Right renal cortex interstitium (tissue), 3 donors: Measurements from ENCODE around the gene LAMP2. TPM values are rescaled to one million over a fixed set of nuclear protein-coding genes. Genes with fewer than 3 reads are reported as not detected.
"Not testable (repeated sequence)": the region's sequence is repeated elsewhere in the genome, so short reads cannot be mapped to it uniquely, and the experiment has no call there.

Experiments used
- DNase-seq, 3 donors: peaks; one replicate each; pipeline ENCODE4 v3.0.0-alpha.2; 2013; ENCODE audit warnings: low read depth in 3 of 3, low spot score in 2 of 3
- polyA plus RNA-seq, 3 donors: library from polyadenylated mRNA; unstranded; fragments of 120-200 nt; gene quantifications; one replicate each; pipeline ENCODE4 v1.2.1, GENCODE V29; 2013; ENCODE audit not compliant: insufficient read length in 3 of 3

Gene LAMP2
- 100 to 1,000 TPM; 165 to 171 (median 166) TPM for polyA plus RNA-seq

DNA sequence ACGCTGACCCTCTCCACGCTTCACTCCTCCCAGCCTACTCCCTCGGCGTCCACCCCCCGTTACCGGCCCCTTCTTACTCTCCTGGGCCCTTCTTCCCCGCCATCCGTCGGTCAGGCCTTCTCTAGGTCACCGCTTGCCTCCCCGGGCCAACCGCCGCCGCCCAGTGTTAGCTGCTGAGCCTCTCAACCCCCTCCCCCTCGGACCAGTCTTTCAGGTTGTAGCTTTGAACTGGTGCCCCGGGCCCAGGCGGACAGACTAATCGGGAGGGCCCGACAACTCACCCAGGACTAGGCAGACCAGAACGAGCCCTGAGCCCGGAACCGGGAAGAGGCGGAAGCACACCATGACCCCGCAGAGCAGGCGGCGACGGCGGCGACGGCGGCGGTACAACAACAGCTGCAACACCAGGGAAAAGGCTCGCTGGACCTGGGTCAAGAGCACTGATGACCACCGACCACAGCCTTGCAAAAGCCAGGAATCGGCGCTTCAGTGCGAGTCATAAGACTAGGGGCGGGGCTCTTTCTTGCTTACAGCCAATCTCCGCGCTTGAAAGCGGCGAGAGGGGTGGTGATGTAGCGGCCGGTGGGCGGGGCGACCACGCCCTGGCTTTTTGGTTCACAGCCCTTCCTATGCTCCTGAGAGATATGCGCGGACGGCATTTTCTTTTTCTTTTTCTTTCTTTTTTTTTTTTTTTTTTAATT lies at the start of gene LAMP2:
TSS of gene LAMP2 (minus strand) at position 472 of the 701 bp plus-strand sequence. CDS start at position 345, 127 bp downstream.
- peak; percentile 60 to 76 (median 73) for DNase-seq

DNA sequence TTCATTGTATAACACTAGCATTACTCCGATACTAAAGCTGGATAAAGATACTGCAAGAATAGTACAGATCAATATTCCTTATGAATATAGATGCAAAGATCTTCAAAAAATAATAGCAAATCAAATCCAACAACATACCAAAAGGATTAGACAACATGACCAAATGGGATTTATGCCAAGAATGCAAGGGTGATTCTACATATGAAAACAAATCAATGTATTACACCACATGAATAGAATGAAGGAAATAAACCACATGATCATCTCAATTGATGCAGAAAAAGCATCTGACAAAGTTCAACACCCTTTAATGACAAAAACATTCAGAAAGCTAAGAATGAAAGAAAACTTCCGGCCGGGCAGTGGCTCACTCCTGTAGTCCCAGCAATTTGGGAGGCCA lies 48.8 kb upstream of the LAMP2 start:
- DNase-seq, result no peak

DNA sequence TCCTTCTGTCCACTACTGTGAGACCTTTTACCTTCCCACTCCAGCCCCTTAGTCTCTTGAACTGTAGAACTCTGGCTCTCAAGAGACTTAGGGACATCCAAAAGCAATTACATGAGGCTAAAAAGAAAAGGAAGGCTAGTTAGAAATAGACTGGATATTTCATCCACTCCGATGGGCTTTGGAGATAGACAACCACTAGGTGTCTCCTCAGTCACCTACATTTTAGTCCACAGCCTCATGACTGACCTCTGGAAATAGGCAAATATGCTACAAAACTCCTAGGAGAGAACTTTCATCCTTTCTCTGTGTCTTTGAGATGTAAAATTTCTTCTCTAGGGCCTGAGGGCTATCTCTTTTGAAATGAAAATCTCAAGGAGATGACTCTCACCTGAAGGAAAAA lies 45.1 kb upstream of the LAMP2 start:
- DNase-seq, result no peak

DNA sequence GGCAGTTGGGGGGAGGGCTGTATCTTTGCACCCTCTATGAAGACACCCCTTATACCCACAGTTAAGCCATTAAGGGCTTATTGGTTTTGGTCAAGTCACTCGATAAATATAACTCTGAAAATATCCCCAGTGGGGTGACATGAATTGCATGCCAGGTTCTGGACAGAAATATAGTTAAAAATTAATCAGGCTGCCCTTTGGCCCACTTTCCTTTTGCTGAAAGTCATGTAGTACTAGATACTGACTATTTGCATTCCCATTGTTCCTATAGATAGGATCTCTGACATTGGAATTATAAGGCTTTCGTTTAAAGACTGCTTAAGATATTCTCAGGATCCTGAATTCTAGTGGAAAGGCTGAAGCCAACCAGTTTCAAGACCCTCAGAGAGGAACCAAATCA lies 43.5 kb upstream of the LAMP2 start:
- no peak for DNase-seq

DNA sequence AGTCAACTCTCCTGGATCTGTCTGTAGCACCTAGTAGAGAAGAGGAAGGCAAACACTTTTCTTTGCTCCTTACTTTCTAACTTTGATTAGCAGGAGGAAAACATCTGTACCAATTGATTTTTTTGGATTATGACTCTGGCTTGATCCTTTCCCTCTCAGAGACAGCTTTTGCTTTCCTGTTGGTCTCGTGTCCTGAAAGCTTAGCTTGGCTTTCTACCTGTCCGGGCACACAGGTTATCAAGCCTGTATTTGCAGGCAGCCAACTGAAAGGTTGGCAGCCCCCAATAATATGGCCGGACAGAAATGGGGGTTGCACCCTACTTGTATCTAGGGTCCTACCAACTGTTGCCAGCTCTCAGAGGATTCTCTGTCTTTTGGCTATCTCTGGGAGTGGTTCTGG lies 43.1 kb upstream of the LAMP2 start:
- no peak for DNase-seq

DNA sequence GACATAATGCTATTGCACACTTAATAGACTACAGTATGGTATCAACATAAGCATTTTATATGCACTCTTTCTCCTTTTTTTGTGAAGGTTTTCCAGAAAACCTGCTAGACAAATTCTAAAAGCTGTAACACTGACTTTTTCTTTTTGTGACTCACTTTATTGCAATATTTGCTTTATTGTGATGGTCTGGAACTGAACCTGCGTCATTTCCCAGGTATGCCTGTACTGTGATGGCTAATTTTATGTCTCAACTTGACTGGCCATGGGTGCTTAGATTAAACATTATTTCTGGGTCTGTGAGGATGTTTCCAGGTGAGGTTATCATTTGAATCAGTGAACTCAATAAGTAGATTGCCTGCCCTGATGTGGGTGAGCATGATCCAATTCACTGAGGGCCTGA lies 35.5 kb upstream of the LAMP2 start:
- DNase-seq, result no peak

DNA sequence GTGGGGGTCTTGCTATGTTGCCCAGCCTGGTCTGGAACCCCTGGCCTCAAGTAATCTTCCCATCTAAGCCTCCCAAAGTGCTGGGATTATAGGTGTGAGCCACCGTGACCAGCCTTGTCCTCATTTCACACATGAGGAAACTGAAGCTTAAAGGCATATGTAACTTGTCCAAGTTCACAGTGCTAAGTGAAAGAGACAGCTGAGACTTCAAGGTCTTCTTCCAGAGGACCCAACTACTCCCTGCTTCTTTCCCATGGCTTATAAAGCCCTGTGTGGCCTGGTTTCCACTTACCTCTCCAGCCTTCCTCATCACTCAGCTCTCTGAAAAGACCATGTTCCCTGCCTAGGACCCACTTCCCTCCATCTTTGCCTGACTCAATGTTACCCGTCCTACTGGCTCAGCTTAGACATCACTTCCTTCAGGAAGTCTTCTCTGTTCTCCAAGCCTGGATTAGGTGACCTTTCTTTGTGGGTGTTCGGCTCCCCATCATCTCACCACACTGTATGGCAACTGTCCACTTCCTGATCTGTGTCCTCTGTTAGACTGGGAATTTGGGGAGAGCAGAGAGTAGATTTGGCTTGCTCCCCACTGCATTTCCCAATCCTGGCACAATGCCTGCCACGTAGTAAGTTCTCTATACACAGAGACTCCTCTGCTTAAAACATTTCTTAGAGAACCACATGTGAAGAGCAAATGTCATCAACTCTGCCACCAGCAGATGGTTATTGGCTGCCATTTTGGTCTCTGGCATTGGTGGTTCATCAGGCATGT lies 30.4 kb upstream of the LAMP2 start:
- DNase-seq, result no peak

DNA sequence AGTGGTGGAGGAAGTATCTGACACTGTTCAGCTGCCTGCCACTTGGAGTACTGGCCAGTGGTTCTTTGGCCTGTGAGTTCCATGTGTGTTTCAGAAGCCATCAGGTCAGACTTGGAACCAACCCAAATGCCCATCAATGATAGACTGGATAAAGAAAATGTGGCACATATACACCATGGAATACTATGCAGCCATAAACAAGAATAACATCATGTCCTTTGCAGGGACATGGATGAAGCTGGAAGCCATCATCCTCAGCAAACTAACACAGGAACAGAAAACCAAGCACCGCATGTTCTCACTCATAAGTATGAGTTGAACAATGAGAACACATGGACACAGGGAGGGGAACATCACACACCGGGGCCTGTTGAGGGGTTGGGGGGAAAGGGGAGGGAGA lies 21.0 kb upstream of the LAMP2 start:
- not testable (repeated sequence) for DNase-seq

DNA sequence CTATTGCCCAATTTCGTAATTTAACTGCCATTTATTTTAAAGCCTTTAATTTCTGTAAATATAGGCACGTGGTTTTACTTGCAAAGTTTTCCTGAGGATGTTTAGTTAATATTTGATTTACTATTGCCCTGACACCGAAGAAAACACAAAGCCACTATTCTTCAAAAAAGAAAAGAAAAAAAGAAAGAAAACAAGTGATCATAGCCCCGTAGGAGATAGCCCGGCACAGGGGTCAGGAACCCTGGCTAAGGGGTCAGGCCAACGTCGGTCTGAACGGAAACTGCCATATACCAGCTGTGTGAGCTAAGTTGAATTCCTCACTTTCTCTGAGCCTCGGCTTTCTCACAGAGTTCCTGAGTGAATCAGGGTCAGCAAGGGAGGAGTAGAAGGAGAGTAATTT lies 17.7 kb upstream of the LAMP2 start:
- DNase-seq, result no peak

DNA sequence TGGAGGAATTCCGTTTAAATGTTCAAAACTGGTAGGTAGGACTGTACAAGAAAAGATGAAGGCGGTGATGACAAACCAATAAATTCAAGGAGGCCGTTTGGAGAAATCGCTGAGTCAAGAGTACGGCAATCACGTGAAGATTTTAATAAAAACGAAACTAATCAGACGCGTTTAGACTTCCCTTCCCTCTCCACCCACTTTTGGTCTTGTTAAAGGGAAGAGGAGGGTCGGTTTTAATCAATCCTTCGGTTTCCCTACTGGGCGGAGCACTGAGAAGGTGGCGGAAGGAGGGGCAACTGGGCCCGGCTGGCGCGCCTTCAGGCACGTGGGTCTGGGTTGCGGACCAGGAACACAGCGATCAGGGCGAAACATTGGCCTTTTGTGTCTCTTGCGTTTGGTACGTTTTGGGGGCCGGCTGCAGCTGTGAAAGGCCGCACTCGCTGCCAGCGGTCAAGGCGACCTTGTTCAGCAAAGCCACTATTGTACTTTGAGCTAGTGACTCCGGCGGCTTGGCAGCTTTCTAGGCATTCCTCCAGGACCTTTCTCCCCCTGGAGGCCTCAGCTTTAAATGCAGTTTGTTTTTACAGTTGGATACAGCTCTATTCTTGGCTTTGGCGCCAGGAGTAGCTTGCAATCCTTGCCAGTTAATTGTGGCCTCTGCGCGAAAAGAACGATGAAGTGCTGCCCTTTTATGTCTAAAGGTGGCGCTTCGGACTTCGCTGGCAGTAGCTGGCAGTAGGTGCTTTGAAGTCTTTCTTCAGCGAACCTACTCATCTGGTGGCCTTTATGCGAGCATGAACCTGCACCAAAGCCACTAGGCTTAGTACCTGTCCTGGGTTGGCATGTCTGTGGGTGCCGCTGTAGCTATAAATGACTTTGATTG lies 16.8 kb upstream of the LAMP2 start:
- DNase-seq, result peak; percentile 45 to 57 (median 54)

DNA sequence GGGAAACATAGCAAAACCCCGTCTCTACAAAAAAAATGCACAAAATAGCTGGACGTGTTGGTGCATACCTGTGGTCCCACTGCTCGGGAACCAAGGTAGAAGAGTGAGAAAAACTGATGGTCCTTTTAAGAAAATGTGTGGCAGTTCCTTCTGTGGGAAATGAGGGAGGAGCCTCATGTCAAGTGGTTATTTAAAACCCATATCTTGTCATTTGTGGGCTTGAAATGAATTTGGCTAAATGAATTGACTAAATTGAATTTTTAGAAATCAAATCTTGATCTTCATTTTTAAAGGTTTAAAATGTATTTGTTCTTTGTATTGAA lies 16.2 kb upstream of the LAMP2 start:
- DNase-seq, result no peak

DNA sequence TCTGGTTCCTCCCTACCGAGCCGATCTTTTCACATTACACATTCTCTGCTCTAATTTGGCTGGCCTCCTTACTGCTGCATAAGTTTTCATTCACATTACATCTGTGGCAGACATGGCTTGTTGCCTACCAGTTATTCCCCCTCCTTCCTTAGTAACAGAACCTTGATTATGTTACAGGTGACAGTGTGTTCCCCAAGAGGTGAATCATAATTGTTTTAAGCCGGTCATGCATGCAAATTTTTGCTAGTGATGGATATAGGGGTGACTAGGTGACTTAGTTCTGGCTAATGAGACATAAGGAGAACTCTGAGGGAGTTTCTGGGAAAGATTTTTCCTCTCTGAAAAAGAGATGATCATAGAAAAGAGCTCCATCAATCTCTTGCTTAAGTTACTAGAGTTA lies 8.4 kb upstream of the LAMP2 start:
- no peak for DNase-seq

DNA sequence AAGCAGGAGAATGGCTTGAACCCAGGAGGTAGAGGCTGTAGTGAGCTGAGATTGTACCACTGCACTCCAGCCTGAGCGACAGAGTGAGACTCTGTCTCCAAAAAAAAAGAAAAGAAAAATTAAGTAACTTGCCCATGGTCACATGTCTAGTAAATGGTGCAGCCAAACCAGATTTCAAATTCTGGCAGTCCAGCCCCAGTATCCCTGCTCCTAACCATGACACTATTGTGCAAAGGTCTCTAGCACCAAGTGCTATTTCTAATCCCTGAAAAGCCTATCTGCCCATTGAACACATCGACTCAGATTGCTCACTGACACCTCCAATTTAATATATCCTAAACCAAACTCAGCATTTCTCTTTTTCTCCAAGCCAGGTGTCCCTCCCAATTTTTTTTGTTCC lies 7.6 kb upstream of the LAMP2 start:
- DNase-seq, result no peak

DNA sequence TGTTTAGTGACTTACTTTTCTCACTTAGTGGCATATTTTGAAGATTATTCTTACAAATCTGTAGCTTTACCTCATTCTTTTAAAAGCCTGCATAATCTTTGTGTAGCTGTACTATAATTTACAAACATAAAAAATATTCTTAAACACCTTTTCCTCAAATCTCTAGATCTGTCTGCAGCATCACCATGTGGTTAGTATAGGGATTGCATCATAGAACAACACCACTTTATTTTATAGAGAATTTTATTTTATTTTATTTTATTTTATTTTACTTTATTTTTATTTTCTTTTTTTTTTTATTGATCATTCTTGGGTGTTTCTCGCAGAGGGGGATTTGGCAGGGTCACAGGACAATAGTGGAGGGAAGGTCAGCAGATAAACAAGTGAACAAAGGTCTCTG lies 6.4 kb upstream of the LAMP2 start:
- not testable (repeated sequence) for DNase-seq

DNA sequence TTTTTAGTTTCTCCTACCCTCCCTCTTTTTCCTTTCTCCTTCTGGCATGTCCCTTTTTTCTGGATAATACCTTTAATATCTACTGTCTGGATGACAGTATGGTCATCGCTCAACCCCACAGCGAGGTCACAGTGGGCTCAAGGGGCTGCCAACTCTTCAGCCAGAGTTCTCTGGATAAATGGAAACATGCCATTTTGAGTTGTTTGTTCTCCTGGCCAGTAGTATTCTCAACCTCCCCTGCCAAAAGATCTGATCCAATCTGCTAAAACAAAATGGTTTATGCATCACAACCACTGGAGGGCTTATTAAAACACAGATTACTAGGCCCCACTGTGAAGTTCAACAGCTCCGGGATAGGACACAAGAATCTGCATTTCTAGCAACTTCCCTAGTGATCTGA lies 5.0 kb upstream of the LAMP2 start:
- no peak for DNase-seq

DNA sequence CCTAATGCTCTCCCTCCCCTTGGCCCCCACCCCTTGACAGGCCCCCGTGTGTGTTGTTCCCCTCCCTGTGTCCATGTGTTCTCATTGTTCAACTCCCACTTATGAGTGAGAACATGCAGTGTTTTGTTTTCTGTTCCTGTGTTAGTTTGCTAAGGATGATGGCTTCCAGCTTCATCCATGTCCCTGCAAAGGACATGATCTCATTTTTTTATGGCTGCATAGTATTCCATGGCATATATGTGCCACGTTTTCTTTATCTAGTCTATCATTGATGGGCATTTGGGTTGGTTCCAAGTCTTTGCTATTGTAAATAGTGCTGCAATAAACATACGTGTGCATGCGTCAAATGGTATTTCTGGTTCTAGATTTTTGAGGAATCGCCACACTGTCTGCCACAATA lies 561 bp upstream of the LAMP2 start:
- not testable (repeated sequence) for DNase-seq

DNA sequence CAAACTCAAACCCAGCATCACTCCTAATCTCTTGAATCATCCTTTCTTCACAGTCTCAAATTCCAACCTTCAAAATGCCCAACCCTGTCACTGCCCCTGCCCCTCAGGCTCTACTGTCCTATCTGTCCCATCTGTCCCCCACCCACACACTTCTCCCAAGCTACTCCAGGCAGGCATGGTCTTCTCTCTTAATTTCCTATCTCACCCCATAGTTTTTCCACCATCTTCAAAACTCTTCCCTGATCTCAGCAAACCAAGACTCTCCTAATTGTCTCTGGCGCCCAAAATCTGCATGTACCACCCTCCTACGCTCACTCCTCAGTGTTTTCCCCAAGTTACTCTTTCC lies 644 bp downstream of the LAMP2 start:
- no peak for DNase-seq

DNA sequence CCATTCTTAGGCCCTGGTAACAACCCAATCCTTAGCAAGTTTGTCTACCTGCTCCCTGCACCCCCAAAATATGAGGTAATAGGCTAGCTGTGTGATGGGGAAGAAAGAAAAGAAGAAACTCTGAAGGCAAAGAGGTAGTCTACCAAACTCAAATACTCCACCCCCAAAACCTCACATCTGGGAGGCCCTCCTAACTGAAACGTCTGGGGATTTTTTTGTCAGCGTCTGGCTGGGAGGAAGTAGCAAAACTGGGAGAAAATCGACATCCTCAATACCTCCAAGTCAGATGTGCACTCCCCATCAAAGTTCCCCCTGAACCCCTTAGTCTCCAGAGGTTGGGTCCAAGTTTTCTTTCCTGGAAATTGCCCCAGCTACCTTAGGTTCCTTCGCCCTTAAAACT lies 1.0 kb downstream of the LAMP2 start:
- no peak for DNase-seq

DNA sequence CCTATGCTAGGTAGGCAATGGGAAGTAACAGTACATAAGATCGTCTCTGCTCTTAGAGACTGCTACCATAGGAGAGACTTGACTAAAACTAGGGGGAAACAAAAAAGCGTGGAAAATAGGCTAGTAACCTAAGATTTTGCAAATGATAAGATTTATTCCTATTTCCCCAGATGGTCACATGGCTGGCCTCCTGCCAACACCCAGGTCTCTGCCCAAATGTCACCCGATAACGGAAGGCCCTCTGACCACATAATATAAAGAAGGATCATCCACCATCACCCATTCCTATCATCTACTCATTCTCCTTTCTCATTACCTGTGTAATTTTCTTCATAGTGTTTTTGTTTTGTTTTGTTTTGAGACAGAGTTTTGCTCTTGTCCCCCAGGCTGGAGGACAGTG lies 4.7 kb downstream of the LAMP2 start:
- no peak for DNase-seq

DNA sequence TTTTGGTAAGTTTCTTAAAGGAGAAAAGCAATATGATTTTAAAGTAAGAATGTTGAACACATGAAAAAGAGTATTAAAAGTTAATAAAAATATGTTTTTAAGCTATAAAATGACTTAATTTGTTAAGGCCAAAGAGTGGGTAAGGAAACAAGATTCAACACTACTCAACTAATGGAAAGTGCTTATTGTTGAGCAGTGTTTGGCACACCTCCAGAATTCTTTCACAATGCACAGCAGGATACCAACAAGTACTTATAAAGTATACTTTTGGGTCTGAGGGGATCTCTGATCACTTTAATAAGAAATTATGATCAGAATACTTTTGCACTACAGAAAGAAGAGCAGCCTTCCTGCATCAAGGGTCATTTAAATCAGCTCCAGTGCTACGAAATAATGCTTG lies 5.9 kb downstream of the LAMP2 start:
- no peak for DNase-seq

DNA sequence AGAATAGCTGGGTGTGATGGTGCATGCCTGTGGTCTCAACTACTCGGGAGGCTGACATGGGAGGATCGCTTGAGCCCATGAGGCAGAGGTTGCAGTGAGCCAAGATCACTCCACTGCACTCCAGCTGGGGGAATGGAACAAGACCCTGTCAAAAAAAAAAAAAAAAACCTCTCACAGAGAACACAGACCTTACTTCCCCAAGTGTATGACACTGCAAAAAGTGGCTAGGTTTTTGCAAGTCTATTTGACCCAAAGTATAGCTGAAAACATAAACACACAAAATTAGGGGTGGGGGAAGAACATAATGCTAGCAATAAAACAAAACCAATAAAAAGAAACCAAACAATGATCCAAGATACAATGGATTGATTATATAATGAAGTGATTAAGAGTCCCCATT lies 6.7 kb downstream of the LAMP2 start:
- no peak for DNase-seq

DNA sequence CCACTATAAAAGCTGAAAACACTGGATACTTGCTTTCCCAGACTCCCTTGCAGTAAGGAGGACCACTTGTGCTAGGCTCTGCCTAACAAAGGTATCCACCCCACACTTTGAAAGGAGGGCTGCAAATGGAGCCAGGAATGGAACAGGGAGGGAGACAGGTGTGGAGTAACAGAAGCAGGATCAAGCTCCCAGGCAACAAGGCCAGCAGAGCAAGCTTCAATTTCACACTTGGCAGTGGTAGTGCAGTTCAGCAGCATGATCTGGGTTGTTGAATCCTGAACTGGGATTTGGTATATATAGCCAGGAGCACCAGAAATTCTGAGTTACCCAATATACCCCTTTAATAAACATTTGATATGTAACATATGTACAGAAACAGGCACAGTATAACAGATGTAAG lies 9.8 kb downstream of the LAMP2 start:
- DNase-seq, result no peak
